RCC 7860 (cell line): ENCODE data around the gene STC2.

Experiments used
- DNase-seq: peaks from one replicate; pipeline ENCODE4 v3.0.0-alpha.2; 2015; ENCODE audit warnings: low spot score
- FAIRE-seq: peaks from 2 replicates; lab custom pipeline; 2012; peaks lifted over from hg19 to GRCh38; lab: Jason Lieb, UNC

The STC2 gene

GRCh38 chr5:173314166-173314952, 13.9 kb downstream of the STC2 start:
- FAIRE-seq: no peak
- no peak for DNase-seq

DNA sequence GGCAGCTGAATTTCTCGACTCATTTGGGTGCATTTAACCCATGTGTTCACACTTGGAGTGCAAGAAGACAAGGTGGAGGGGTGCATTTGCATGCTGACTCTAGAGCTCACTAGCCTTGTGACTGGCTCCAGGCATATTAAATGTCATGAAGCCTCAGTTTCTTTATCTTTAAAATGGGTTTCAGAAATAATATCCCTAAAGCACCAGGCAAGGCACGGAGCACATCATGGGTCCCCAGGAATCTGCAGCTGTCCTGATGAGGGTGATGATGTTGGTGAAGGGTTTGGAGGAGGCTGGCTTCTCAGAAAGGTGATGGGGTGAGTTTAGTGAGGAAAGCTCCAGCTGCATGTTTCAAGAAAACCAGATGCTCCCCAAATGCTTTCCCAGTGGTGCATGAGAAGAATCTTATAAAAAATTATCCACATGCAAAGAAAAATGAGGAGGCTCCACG, 14.8 kb downstream of the STC2 start:
- FAIRE-seq: no peak

GRCh38 chr5:173312821-173313220, 15.4 kb downstream of the STC2 start:
- FAIRE-seq: no peak
- no peak for DNase-seq

More for the DNA sequence above, 14.8 kb downstream of the STC2 start:
- DNase-seq: no peak

GRCh38 chr5:173311818-173312585, 16.2 kb downstream of the STC2 start:
- DNase-seq: no peak
- FAIRE-seq: no peak

DNA sequence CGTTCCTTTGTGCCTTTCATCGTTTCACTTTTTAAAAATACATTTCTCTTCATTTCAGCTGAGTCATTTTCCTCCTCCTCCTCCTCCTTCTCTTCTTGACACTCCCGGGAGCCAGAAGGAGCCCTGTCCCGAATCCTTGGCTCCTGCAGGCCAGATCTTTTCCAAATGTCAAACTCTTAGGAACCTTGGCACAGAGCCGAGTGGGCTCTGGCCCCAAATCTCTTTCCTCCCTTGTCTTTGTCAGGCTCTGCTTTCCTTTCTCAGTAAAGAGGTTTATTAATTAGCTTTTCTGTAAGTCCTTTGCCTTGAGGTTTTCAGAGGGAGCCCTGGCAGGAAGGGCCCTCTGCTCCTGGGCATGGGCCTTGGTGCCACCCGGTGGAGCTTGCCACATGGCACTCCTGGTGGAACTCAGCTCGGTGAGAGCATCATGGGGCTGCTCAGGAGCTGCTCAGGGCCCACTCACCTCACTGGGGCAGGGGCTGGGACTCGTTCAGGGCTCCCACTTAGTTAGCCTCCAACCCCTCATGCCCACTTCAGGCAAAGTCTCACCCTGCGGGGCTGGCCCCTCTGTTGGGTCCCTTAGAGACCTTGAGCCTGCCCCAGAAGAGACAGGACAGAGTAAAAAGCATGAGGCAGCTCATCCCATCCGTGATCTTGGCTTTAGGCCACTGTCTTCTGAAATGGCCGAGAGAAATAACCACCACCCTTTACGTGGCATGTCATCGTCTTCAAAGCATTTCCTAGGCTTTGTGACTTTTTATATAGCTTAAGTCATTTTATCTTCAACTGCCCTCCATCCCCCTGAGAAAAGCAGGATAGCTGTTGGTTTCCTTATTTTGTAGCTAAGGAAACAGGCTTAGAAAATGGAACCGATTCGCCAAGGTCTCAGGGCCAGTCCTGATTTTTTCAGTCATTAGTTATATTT, 17.1 kb downstream of the STC2 start:
- FAIRE-seq: no peak
- no peak for DNase-seq

DNA sequence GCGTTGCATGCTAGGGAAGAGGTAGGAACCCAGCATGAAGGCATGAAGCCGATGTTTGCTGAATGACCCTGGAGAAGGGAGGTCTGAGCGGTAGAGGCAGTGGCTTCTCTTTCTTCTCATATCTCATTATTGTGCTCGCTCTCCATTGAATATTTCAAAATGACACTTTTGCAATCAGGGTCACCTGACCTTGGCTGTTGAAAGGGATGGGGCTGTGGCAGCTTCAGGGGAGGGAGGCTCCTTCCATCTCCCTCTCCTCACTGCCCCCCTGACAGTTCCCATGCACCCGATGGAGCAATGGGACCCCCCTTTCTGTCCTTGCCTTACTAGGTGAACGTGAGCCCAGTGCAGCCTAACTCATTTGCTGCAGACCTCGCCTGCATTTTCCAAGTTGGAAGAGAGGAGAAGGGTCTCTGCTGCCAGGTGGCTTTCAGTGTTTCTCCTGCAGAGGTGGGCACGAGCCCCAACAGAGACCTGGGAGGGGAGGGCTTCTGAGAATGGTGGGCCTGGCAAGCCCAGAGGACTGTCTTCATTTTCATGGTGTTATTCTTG, 17.9 kb downstream of the STC2 start:
- DNase-seq: no peak
- no peak for FAIRE-seq

DNA sequence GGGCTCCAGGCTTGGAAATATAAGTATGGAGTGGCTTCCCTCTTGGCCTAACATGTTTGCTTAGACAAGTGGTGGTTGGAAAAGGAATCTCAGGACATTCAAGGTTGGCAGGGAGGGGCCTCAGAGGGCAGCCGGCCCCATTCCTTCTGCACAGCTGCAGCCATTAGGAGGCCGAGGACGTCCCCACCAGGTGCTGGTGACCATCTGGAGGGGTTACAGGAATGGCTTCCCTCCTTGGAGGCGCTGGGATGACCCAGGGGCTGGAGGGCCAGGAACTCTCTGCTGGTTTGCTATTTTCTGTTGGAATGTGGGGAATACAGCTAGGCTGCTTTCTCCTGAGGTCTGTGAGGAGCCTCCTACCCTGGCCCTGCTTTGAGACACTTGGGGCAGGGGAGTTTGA, 18.5 kb downstream of the STC2 start:
- no peak for FAIRE-seq
- DNase-seq: no peak

GRCh38 chr5:173308226-173308625, 20.0 kb downstream of the STC2 start:
- no peak for DNase-seq
- no peak for FAIRE-seq

DNA sequence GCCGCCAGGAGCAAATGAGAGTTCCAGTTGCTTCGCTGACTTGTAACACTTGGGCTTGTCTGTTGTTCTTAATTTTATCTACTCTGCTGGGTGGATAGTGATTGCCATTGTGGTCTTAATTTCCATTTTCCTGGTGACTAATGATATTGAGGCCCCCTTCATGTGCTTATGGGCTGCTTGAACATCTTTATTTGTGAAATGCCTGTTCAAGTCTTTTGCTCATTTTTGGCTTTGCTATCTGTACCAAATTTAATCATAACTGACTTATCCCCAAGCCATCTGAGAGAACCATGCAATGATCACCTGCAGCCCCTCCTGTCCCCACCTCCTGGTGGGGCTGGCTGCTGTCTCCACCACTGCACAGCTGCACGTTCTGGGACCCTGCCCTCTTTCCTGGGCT, 20.5 kb downstream of the STC2 start:
- DNase-seq (no peak), FAIRE-seq (no peak)

DNA sequence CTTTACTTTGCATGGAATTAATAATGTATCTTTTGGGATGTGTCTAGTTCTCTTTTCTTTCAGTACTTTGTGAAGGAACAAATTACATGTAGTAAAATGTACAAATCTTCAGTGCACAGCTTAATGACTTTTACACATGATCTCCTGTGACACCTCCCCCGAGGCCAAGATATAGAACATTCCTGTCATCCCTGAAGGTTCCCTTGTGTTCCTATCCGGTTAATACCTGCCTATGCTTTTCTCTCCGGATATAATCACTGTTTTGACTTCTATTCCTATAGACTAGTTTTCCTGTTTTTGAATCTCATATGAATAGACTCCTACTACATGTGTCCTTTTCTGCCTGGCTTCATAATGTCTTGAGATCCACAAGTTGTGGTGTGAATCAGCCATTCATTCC, 21.5 kb downstream of the STC2 start:
- DNase-seq: no peak
- FAIRE-seq: no peak

- no peak for FAIRE-seq
- DNase-seq: no peak
Observed at GRCh38 chr5:173304591-173304988, 23.6 kb downstream of the STC2 start.

DNA sequence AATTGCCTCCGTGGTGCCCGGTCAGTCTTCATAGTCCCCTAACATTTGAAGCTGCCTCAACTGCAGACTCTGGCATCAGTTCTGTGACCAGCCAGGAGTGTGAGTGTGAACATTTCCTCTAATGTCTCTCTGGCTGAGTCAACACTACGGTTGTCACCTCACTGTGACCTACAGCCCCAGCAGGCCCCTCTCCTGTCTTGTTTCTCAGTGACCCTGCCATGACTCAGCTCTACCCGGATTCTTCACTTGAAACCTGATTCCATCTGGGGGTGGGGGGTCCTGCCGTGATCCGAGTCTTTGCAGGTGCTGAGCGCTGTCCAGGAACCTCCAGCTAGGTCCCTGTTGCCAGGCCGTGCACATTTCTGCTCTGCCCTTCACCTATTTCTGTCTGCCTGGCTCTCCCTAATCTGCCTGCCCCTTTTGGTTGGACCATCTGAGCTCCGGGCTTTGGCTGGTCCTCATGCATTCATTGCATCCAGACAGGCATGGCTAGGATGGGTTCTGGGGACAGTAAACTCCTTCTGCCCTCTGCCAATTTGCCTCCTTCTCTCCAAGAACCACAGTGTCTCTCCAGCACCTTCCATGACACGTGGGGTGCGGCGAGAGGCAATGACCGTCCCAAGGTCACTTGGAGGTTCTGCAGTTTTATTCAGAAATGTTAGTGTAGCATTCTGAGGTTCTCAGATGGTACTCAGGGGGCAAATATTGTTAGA, 24.2 kb downstream of the STC2 start:
- peak; percentile 84 for DNase-seq
- FAIRE-seq: peak; percentile 86

GRCh38 chr5:173302546-173303155, 25.6 kb downstream of the STC2 start:
- FAIRE-seq: peak; percentile 96
- peak; percentile 85 for DNase-seq

- DNase-seq (no peak), FAIRE-seq (no peak)
Observed at GRCh38 chr5:173301695-173302545, 26.3 kb downstream of the STC2 start.

- no peak for FAIRE-seq
Observed at GRCh38 chr5:173300389-173301047, 27.7 kb downstream of the STC2 start.

DNA sequence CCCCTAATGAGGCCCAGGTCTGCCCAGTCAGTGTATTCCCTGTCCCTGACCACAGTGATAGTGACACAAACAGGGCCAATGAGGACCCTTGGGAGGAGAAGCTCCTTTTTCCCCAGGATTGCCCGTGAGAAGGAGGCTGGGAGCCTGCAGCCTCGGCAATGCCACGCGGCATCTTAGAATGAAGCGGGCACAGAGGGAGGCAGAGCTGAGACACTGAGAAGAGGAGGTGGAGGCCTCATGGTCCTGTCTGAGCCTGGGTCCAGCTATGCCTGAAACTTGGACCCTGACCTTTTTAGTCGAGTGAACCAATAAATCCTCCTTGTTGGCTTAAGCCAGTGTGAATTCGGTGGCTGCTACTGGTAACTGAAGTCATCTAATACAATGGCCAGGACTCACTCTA, 28.4 kb downstream of the STC2 start:
- DNase-seq: no peak
- no peak for FAIRE-seq

More at GRCh38 chr5:173300389-173301047, 27.7 kb downstream of the STC2 start:
- no peak for DNase-seq

DNA sequence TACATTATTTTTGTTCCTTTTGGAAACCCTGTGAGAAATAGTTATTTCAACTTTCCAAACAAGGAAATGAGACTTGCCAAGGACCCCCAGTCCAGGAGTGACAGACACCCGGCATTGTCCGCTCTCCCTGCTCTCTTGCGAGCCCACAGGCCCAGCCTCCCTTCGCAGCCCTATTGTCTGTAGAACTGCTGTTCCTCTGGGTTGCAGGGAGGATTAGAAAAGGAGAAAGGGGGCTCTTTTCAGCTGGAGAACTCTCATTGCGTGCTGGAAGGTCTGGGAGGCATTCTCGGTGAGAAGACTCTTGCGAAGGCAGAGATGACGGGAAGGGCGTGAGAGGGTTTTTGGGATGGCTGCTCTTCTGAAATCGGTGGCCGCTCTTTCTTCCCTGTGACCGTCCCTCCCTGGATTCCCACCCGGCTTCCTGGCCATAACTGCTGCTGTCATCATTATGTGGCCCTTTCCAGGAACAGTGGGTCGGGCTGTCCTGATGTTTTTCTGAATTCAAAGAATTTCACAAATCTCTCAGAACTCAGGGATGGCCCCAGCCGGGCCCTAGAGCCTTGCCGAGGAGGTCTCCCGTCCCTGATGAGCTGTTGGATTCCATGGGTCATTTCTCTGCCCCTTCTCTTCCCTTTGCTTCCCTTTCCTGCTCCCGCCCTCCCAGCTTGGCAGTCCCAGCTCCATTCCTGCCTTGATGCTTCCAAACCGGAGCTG, 29.8 kb downstream of the STC2 start:
- FAIRE-seq: no peak
- no peak for DNase-seq

DNA sequence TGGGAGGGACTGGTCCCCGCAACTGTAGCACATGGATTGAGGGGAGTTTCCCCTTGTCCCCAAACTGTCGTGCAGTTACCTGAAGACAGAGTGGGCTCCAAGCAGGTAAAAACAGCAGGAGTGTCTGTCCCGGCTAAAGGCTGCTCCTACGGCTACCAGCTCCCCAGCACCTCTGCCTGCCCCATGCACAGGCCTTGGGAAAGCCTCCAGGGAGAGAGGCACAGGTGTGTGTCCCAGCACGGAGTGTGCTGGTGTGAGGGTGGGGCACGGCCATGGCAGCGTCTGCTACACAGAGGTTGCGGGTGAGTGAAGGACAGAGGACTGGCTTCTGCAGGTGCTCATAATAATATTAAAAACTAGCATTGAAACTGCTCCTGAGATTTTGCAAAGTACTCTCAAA, 30.4 kb downstream of the STC2 start:
- DNase-seq (no peak), FAIRE-seq (no peak)
